Airway epithelial cell (primary cell): ENCODE measurements around the gene ALG1L2. TPM values are rescaled to one million over a fixed set of nuclear protein-coding genes. Genes with fewer than 3 reads are reported as not detected.

ENCODE experiments used
- total RNA-seq: library from RNA; depleted of rRNA; stranded (reverse); fragments of >200 nt; gene quantifications from 2 replicates; pipeline ENCODE4 v1.2.3, GENCODE V29; 2015

The ALG1L2 gene
- not detected in 2 replicates for total RNA-seq

GRCh38 chr3:130081351-130081881 lies at the start of gene ALG1L2:
Gene ALG1L2 (plus strand): TSS chr3:130081831. CDS start chr3:130082017, 186 bp downstream.

Other genes with a start within 250 kb of the ALG1L2 start
- 11.7 and 18.0 TPM in 2 replicates for gene TMCC1, start 188.1 kb upstream of the ALG1L2 start, total RNA-seq
- gene TRH, start 107.1 kb upstream of the ALG1L2 start, total RNA-seq: not detected in 2 replicates